Upper lobe of right lung (tissue), 1 donor: ENCODE measurements around the gene TLCD5. TPM values are rescaled to one million over a fixed set of nuclear protein-coding genes. Genes with fewer than 3 reads are reported as not detected.
A peak's percentile ranks its signal among the peaks of the same experiment; 100 is the strongest.

Experiments
- ATAC-seq: fragments of 200-7000 bp; cut with Tn5 transposase; one replicate; pipeline ENCODE4 v1.9.1; 2020; ENCODE audit warnings: mild to moderate bottlenecking, moderate library complexity
- DNase-seq: peaks from one replicate; pipeline ENCODE4 v3.0.0-alpha.2; 2020
- H3K27ac ChIP-seq: fragments of 200-600 bp; one replicate; pipeline ENCODE4 v1.8.0; 2022
- H3K27me3 ChIP-seq: fragments of 200-600 bp; one replicate; pipeline ENCODE4 v1.8.0; 2022; ENCODE audit warnings: mild to moderate bottlenecking
- H3K36me3 ChIP-seq: fragments of 200-600 bp; one replicate; pipeline ENCODE4 v1.8.0; 2022
- H3K4me1 ChIP-seq: fragments of 200-600 bp; one replicate; pipeline ENCODE4 v1.8.0; 2022
- H3K4me3 ChIP-seq: fragments of 200-600 bp; one replicate; pipeline ENCODE4 v1.8.0; 2022; ENCODE audit warnings: mild to moderate bottlenecking
- H3K9me3 ChIP-seq: fragments of 200-600 bp; one replicate; pipeline ENCODE4 v1.8.0; 2022
- CTCF ChIP-seq: fragments of 200-600 bp; IDR thresholded peaks from one replicate; pipeline ENCODE4 v1.8.0; 2022; ENCODE audit warnings: antibody characterized with exemption
- intact Hi-C: fragments of 100-400 bp; cut with DNase I; formaldehyde crosslinking; loops from one replicate; pipeline ENCODE4 v1.11.0; 2022
- total RNA-seq: library from RNA; stranded (reverse); fragmentation: NEBNext Ultra II Directional; extraction: Animal tissue kit (Norgen Biotek cat#: 25700); gene quantifications from one replicate; pipeline ENCODE4 v1.2.1, GENCODE V29; 2021
- donor health status: DM: no; HTN: yes; CAD: no; lungs with severe emphysema.

The TLCD5 gene
- total RNA-seq, 1 donor from 2014 or later = 4.2 TPM

- H3K4me3 ChIP-seq = no peak overlapping the region
- H3K9me3 ChIP-seq = no peaks in the 10 kb centered on the region
- no peaks in the 10 kb centered on the region for H3K36me3 ChIP-seq
- H3K4me1 ChIP-seq = peaks cover 18% of the 10 kb centered on the region
- H3K27ac ChIP-seq = no peak overlapping the region
- TF ChIP-seq CTCF = no peak
- ATAC-seq = peak; percentile 89
- intact Hi-C loops = loop anchor here (10.0 kb wide), 1 partner anchor 127 kb away; no protein-coding TSS in a partner anchor
- peak; percentile 89 for DNase-seq
- no peaks in the 10 kb centered on the region for H3K27me3 ChIP-seq
Measured at GRCh38 chr11:120302001-120302805, 22.9 kb upstream of the TLCD5 start.

GRCh38 chr11:120303004-120303637 lies 22.0 kb upstream of the TLCD5 start:
- Histone ChIP-seq H3K4me1 (peaks cover 18% of the 10 kb centered on the region), H3K9me3 (no peaks in the 10 kb centered on the region), H3K4me3 (no peak overlapping the region), H3K27ac (no peak overlapping the region), H3K36me3 (no peaks in the 10 kb centered on the region), H3K27me3 (no peaks in the 10 kb centered on the region)
- intact Hi-C loops = loop anchor here (10.0 kb wide), 1 partner anchor 128 kb away; no protein-coding TSS in a partner anchor
- no peak for DNase-seq
- ATAC-seq = peak; percentile 72
- TF ChIP-seq CTCF = peak; percentile 92

- no peak overlapping the region for H3K4me3 ChIP-seq
- ATAC-seq (no peak), DNase-seq (no peak)
- peaks cover 18% of the 10 kb centered on the region for H3K4me1 ChIP-seq
- intact Hi-C loops = loop anchor here (10.0 kb wide), 1 partner anchor 130 kb away; no protein-coding TSS in a partner anchor
- no peaks in the 10 kb centered on the region for H3K36me3 ChIP-seq
- H3K9me3 ChIP-seq = no peaks in the 10 kb centered on the region
- TF ChIP-seq CTCF = no peak
- H3K27ac ChIP-seq = no peak overlapping the region
- H3K27me3 ChIP-seq = no peaks in the 10 kb centered on the region
Measured at GRCh38 chr11:120304526-120304925, 20.6 kb upstream of the TLCD5 start.

GRCh38 chr11:120305286-120305685 lies 19.8 kb upstream of the TLCD5 start:
- no peaks in the 10 kb centered on the region for H3K36me3 ChIP-seq
- intact Hi-C loops = loop anchor here (10.0 kb wide), 1 partner anchor 130 kb away; no protein-coding TSS in a partner anchor
- peaks cover 13% of the 10 kb centered on the region for H3K4me1 ChIP-seq
- H3K4me3 ChIP-seq = no peak overlapping the region
- H3K27ac ChIP-seq = no peak overlapping the region
- no peak for ATAC-seq
- no peak for DNase-seq
- no peaks in the 10 kb centered on the region for H3K27me3 ChIP-seq
- no peak for TF ChIP-seq CTCF
- H3K9me3 ChIP-seq = no peaks in the 10 kb centered on the region

GRCh38 chr11:120306519-120307242 lies 18.4 kb upstream of the TLCD5 start:
- ATAC-seq = no peak
- DNase-seq = no peak
- no peak overlapping the region for H3K27ac ChIP-seq

More at GRCh38 chr11:120306519-120307242, 18.4 kb upstream of the TLCD5 start:
- TF ChIP-seq CTCF = peak; percentile 8
- no peaks in the 10 kb centered on the region for H3K9me3 ChIP-seq
- H3K4me1 ChIP-seq = peaks cover 7% of the 10 kb centered on the region
- H3K27me3 ChIP-seq = no peaks in the 10 kb centered on the region
- H3K36me3 ChIP-seq = no peaks in the 10 kb centered on the region
- H3K4me3 ChIP-seq = no peak overlapping the region
- intact Hi-C loops = loop anchor here (10.0 kb wide), 1 partner anchor 132 kb away; no protein-coding TSS in a partner anchor
